ENCODE data around the gene TMEM45A.
"Not testable (repeated sequence)": the region's sequence is repeated elsewhere in the genome, so short reads cannot be mapped to it uniquely, and the experiment has no call there.

The TMEM45A gene

GRCh38 chr3:100558233-100558632 is 65.8 kb downstream of the TMEM45A start:
- DNase-seq: no peak
- in situ Hi-C loops (cut with HindIII; ENCODE audit: low pct_ligation_motif_present, low pct_unique_long_range_greater_than_20kb, low sequenced_read_pairs): no loop called here

GRCh38 chr3:100560426-100560825 is 68.0 kb downstream of the TMEM45A start:
- no peak for DNase-seq
- in situ Hi-C loops (cut with HindIII; ENCODE audit: low pct_ligation_motif_present, low pct_unique_long_range_greater_than_20kb, low sequenced_read_pairs): no loop called here

GRCh38 chr3:100561459-100562158 is 69.2 kb downstream of the TMEM45A start:
- no peak for DNase-seq
- in situ Hi-C loops (cut with HindIII; ENCODE audit: low pct_ligation_motif_present, low pct_unique_long_range_greater_than_20kb, low sequenced_read_pairs): no loop called here

- in situ Hi-C loops (cut with HindIII; ENCODE audit: low pct_ligation_motif_present, low pct_unique_long_range_greater_than_20kb, low sequenced_read_pairs): no loop called here
These were observed 69.9 kb downstream of the TMEM45A start for GRCh38 chr3:100562224-100562857.

GRCh38 chr3:100563228-100563627 is 70.8 kb downstream of the TMEM45A start:
- no peak for DNase-seq
- in situ Hi-C loops (cut with HindIII; ENCODE audit: low pct_ligation_motif_present, low pct_unique_long_range_greater_than_20kb, low sequenced_read_pairs): no loop called here

More at GRCh38 chr3:100562224-100562857, 69.9 kb downstream of the TMEM45A start:
- no peak for DNase-seq

GRCh38 chr3:100563652-100564211 is 71.3 kb downstream of the TMEM45A start:
- DNase-seq: no peak
- in situ Hi-C loops (cut with HindIII; ENCODE audit: low pct_ligation_motif_present, low pct_unique_long_range_greater_than_20kb, low sequenced_read_pairs): no loop called here

- in situ Hi-C loops (cut with HindIII; ENCODE audit: low pct_ligation_motif_present, low pct_unique_long_range_greater_than_20kb, low sequenced_read_pairs): no loop called here
- no peak for DNase-seq
These were observed 78.4 kb downstream of the TMEM45A start for GRCh38 chr3:100570811-100571210.

GRCh38 chr3:100574536-100574935 is 82.1 kb downstream of the TMEM45A start:
- in situ Hi-C loops (cut with HindIII; ENCODE audit: low pct_ligation_motif_present, low pct_unique_long_range_greater_than_20kb, low sequenced_read_pairs): no loop called here
- DNase-seq: no peak

GRCh38 chr3:100575704-100576103 is 83.3 kb downstream of the TMEM45A start:
- in situ Hi-C loops (cut with HindIII; ENCODE audit: low pct_ligation_motif_present, low pct_unique_long_range_greater_than_20kb, low sequenced_read_pairs): no loop called here
- no peak for DNase-seq

- no peak for DNase-seq
- in situ Hi-C loops (cut with HindIII; ENCODE audit: low pct_ligation_motif_present, low pct_unique_long_range_greater_than_20kb, low sequenced_read_pairs): no loop called here
These were observed 85.1 kb downstream of the TMEM45A start for GRCh38 chr3:100577382-100578008.

- no peak for DNase-seq
- in situ Hi-C loops (cut with HindIII; ENCODE audit: low pct_ligation_motif_present, low pct_unique_long_range_greater_than_20kb, low sequenced_read_pairs): no loop called here
These were observed 86.2 kb downstream of the TMEM45A start for GRCh38 chr3:100578646-100579045.

- in situ Hi-C loops (cut with HindIII; ENCODE audit: low pct_ligation_motif_present, low pct_unique_long_range_greater_than_20kb, low sequenced_read_pairs): no loop called here
These were observed 87.7 kb downstream of the TMEM45A start for GRCh38 chr3:100580147-100580546.

GRCh38 chr3:100581650-100582049 is 89.2 kb downstream of the TMEM45A start:
- DNase-seq: no peak
- in situ Hi-C loops (cut with HindIII; ENCODE audit: low pct_ligation_motif_present, low pct_unique_long_range_greater_than_20kb, low sequenced_read_pairs): no loop called here

More at GRCh38 chr3:100580147-100580546, 87.7 kb downstream of the TMEM45A start:
- DNase-seq: no peak

- DNase-seq; in situ Hi-C loops (cut with HindIII; ENCODE audit: low pct_ligation_motif_present, low pct_unique_long_range_greater_than_20kb, low sequenced_read_pairs): not testable (repeated sequence)
These were observed 89.7 kb downstream of the TMEM45A start for GRCh38 chr3:100582157-100582556.

GRCh38 chr3:100584101-100584660 is 91.8 kb downstream of the TMEM45A start:
- in situ Hi-C loops (cut with HindIII; ENCODE audit: low pct_ligation_motif_present, low pct_unique_long_range_greater_than_20kb, low sequenced_read_pairs): no loop called here
- DNase-seq: no peak

- in situ Hi-C loops (cut with HindIII; ENCODE audit: low pct_ligation_motif_present, low pct_unique_long_range_greater_than_20kb, low sequenced_read_pairs): no loop called here
- no peak for DNase-seq
These were observed 94.4 kb downstream of the TMEM45A start for GRCh38 chr3:100586832-100587231.

GRCh38 chr3:100588251-100588650 is 95.8 kb downstream of the TMEM45A start:
- DNase-seq: no peak
- in situ Hi-C loops (cut with HindIII; ENCODE audit: low pct_ligation_motif_present, low pct_unique_long_range_greater_than_20kb, low sequenced_read_pairs): no loop called here

GRCh38 chr3:100590114-100590839 is 97.9 kb downstream of the TMEM45A start:
- DNase-seq: peak; percentile 71
- in situ Hi-C loops (cut with HindIII; ENCODE audit: low pct_ligation_motif_present, low pct_unique_long_range_greater_than_20kb, low sequenced_read_pairs): no loop called here

GRCh38 chr3:100590840-100591147 is 98.4 kb downstream of the TMEM45A start:
- no peak for DNase-seq
- in situ Hi-C loops (cut with HindIII; ENCODE audit: low pct_ligation_motif_present, low pct_unique_long_range_greater_than_20kb, low sequenced_read_pairs): no loop called here
